K562 (cell line): Measurements from ENCODE around the gene SORCS1. TPM values are rescaled to one million over a fixed set of nuclear protein-coding genes. Genes with fewer than 3 reads are reported as not detected.

Experiments used
- ATAC-seq: fragments of 200-7000 bp; cut with Tn5 transposase; 3 replicates; pipeline ENCODE4 v1.9.1; 2020; ENCODE audit warnings: moderate library complexity
- BruUV-seq: library from RNA; stranded (reverse); fragments of 400-500 nt; replicated peaks from 2 replicates; lab custom pipeline; 2021; lab: Mats Ljungman, UMichigan
- CTCF ChIA-PET: fragments of 300-600 bp; formaldehyde crosslinking; extraction: SDS; loops from one replicate; lab custom pipeline; 2021; ENCODE audit warnings: low intra/inter-chr PET ratio; lab: Yijun Ruan, JAX
- POLR2A ChIA-PET: fragments of 300-600, 350-650 bp; sonication (Branson Sonifier 250); formaldehyde crosslinking; extraction: SDS; loops from one replicate; lab custom pipeline; 2021; ENCODE audit warnings: antibody characterized with exemption, inconsistent platforms; lab: Yijun Ruan, JAX
- DNase-seq, 4 experiments: peaks; one replicate each; pipeline versions ENCODE4 v3.0.0 to v3.0.0-alpha.2; 2011 to 2018; ENCODE audit warnings: low spot score in 3 of 4, mixed read lengths in 3 of 4; ENCODE audit errors: extremely low read depth in 1 of 4
- FAIRE-seq: peaks from 2 replicates; lab custom pipeline; 2011; peaks lifted over from hg19 to GRCh38; lab: Jason Lieb, UNC
- H2AFZ ChIP-seq: 2 replicates; pipeline ENCODE4 v1.6.0; 2011; ENCODE audit warnings: low read depth, low read length, control low read depth, inconsistent platforms
- H3K27ac ChIP-seq: fragments of 200-600 bp; 3 replicates; pipeline ENCODE4 v1.8.0; 2011; ENCODE audit warnings: low read depth, mild to moderate bottlenecking, control low read depth, inconsistent platforms, low read length, moderate library complexity, mixed read lengths; ENCODE audit errors: extremely low read depth
- H3K27me3 ChIP-seq, 2 experiments: fragments of 300-600 bp in 1 of 2; 2 replicates in 1 of 2; 3 replicates in 1 of 2; pipeline versions ENCODE4 v1.6.0 to v1.8.0; 2011; ENCODE audit warnings: inconsistent platforms in 2 of 2, low read length in 2 of 2, mild to moderate bottlenecking in 1 of 2, mixed read lengths in 1 of 2, moderate library complexity in 1 of 2; ENCODE audit not compliant: control insufficient read depth in 2 of 2, insufficient read depth in 2 of 2
- H3K36me3 ChIP-seq: fragments of 300-600 bp; 3 replicates; pipeline ENCODE4 v1.8.0; 2011; ENCODE audit warnings: mild to moderate bottlenecking, low read length, inconsistent platforms; ENCODE audit not compliant: control insufficient read depth, insufficient read depth
- H3K4me1 ChIP-seq, 2 experiments: fragments of 200-600 bp in 1 of 2; replicated peaks in 1 of 2; 2 replicates in 1 of 2; 3 replicates in 1 of 2; pipeline versions ENCODE4 v1.5.1 to v1.8.0; 2011; ENCODE audit warnings: inconsistent platforms in 2 of 2, low read length in 2 of 2, mild to moderate bottlenecking in 1 of 2, mixed read lengths in 1 of 2, moderate library complexity in 1 of 2; ENCODE audit not compliant: control insufficient read depth in 2 of 2, insufficient read depth in 2 of 2
- H3K4me2 ChIP-seq: 2 replicates; pipeline ENCODE4 v1.6.1; 2011; ENCODE audit warnings: low read length, control low read depth, inconsistent platforms, mixed read lengths; ENCODE audit not compliant: insufficient read depth
- H3K4me3 ChIP-seq: fragments of 200-600 bp; sonication (generic), shearing (Covaris generic); 2 replicates; pipeline ENCODE4 v1.5.1; 2016; ENCODE audit warnings: control low read depth, inconsistent platforms
- H3K79me2 ChIP-seq: fragments of 200-600 bp; 3 replicates; pipeline ENCODE4 v1.8.0; 2011; ENCODE audit warnings: low read length, inconsistent platforms; ENCODE audit not compliant: control insufficient read depth, insufficient read depth
- H3K9ac ChIP-seq, 2 experiments: 2 replicates each; pipeline versions ENCODE4 v1.6.0 to v1.6.1; 2011; ENCODE audit warnings: low read depth in 2 of 2, low read length in 2 of 2, control low read depth in 1 of 2, inconsistent platforms in 1 of 2, mild to moderate bottlenecking in 1 of 2, mixed read lengths in 1 of 2; ENCODE audit not compliant: insufficient read depth in 1 of 2
- H3K9me1 ChIP-seq: one replicate; pipeline ENCODE4 v1.6.0; 2011; ENCODE audit warnings: inconsistent platforms, mild to moderate bottlenecking, low read length, moderate library complexity; ENCODE audit not compliant: control insufficient read depth, insufficient read depth
- H3K9me3 ChIP-seq: replicated peaks from 2 replicates; pipeline ENCODE4 v1.5.1; 2011; ENCODE audit warnings: low read depth, low read length, inconsistent platforms; ENCODE audit not compliant: control insufficient read depth, insufficient read depth
- H4K20me1 ChIP-seq: replicated peaks from 2 replicates; pipeline ENCODE4 v1.6.1; 2011; ENCODE audit warnings: low read length, inconsistent platforms, mixed read lengths; ENCODE audit not compliant: control insufficient read depth, insufficient read depth
- CCAR2 ChIP-seq: fragments of 200-400 bp; formaldehyde crosslinking; IDR thresholded peaks from 2 replicates; pipeline ENCODE4 v1.6.1; 2017; ENCODE audit warnings: mild to moderate bottlenecking, low read depth, low read length
- CHAMP1 ChIP-seq: fragments of 450-650 bp; IDR thresholded peaks from 2 replicates; pipeline ENCODE4 v1.6.1; 2016; ENCODE audit warnings: mild to moderate bottlenecking
- ELF4 ChIP-seq: fragments of 450-650 bp; formaldehyde crosslinking; IDR thresholded peaks from 2 replicates; pipeline ENCODE4 v1.4.0; 2022; ENCODE audit warnings: missing genetic modification characterization
- SPI1 ChIP-seq: IDR thresholded peaks from 2 replicates; pipeline ENCODE4 v1.6.1; 2011; ENCODE audit warnings: low read depth, low read length, control low read depth, borderline replicate concordance
- ZFP36 ChIP-seq: fragments of 150-350 bp; IDR thresholded peaks from 2 replicates; pipeline ENCODE4 v1.6.1; 2018; ENCODE audit warnings: low read length, low read depth; ENCODE audit not compliant: partially characterized antibody
- WGBS: fragments of 100-300 bp; shearing (Covaris generic); methylation state at CpG from one replicate; pipeline ENCODE4 v1.1.6; 2016; ENCODE audit warnings: low coverage, mixed read lengths; ENCODE audit not compliant: insufficient coverage; ENCODE audit errors: missing lambda C conversion rate; 5-methylcytosine and 5-hydroxymethylcytosine counted together
- in situ Hi-C: fragments of 300-500 bp; cut with MboI; formaldehyde crosslinking; loops from 4 replicates; pipeline ENCODE4 v1.15.0; 2018; ENCODE audit warnings: inconsistent platforms, mixed read lengths
- intact Hi-C: fragments of 100-400 bp; cut with micrococcal nuclease; formaldehyde crosslinking; loops from 2 replicates; pipeline ENCODE4 v1.14.2; 2022
- polyA plus RNA-seq, 8 experiments: library from polyadenylated mRNA; depleted of rRNA in 4 of 8; stranded (reverse) in 5 of 8; unstranded in 3 of 8; fragments of >200 nt; fragmentation: Nextera tagmentation in 2 of 8; fragmentation: Illumina TruSeq in 1 of 8; extraction: Ambion mirVana in 2 of 8; extraction: Trizol in 1 of 8; gene quantifications; 2 replicates each; pipeline versions ENCODE4 v1.2.1 to v1.2.3, GENCODE V29; 2011 to 2014; ENCODE audit warnings: inconsistent platforms in 1 of 8, missing spikeins in 1 of 8
- total RNA-seq, 7 experiments: library from RNA; depleted of rRNA in 6 of 7; stranded (reverse); fragments of >200 nt in 6 of 7; fragmentation: Illumina TruSeq in 2 of 7; extraction: Trizol in 2 of 7; gene quantifications; 2 replicates each; pipeline versions ENCODE4 v1.2.1 to v1.2.3, GENCODE V29; 2011 to 2021; ENCODE audit warnings: low replicate concordance in 1 of 7
- TF ChIP-seq, protein P1 (sequence below): IDR thresholded peaks from 2 replicates; pipeline ENCODE4 v1.6.1; 2011; ENCODE audit not compliant: insufficient read length; ENCODE audit errors: extremely low read depth
- TF ChIP-seq, protein P2 (sequence below): fragments of 250-450 bp; sonication (Bioruptor Pico); IDR thresholded peaks from 2 replicates; pipeline ENCODE4 v1.5.0; 2020; ENCODE audit warnings: mild to moderate bottlenecking

The SORCS1 gene
- total and polyA plus RNA-seq, 9 of the 15 experiments (the other 6 are each of a cell fraction or from before 2014, with no cell fraction given), result 1.5 to 3.9 (median 2.7) TPM

- H3K4me2 ChIP-seq, result peak overlapping the region; percentile 32
- no peaks in the 10 kb centered on the region for H4K20me1 ChIP-seq
- POLR2A ChIA-PET, result interaction anchor here (1.6 kb wide), 1 partner anchor 16 kb away, joined by 3 read pairs; no protein-coding TSS in a partner anchor
- H3K9me1 ChIP-seq, result no peaks in the 10 kb centered on the region
- peak; percentile 88 for ATAC-seq
- in situ Hi-C loops, result no loop called here
- no peak overlapping the region for H3K9ac ChIP-seq
- H3K27ac ChIP-seq, result no peak overlapping the region
- TF ChIP-seq, protein P1, sequence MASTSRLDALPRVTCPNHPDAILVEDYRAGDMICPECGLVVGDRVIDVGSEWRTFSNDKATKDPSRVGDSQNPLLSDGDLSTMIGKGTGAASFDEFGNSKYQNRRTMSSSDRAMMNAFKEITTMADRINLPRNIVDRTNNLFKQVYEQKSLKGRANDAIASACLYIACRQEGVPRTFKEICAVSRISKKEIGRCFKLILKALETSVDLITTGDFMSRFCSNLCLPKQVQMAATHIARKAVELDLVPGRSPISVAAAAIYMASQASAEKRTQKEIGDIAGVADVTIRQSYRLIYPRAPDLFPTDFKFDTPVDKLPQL, result no peak
- TF ChIP-seq ZFP36, result no peak
- TF ChIP-seq, protein P2, sequence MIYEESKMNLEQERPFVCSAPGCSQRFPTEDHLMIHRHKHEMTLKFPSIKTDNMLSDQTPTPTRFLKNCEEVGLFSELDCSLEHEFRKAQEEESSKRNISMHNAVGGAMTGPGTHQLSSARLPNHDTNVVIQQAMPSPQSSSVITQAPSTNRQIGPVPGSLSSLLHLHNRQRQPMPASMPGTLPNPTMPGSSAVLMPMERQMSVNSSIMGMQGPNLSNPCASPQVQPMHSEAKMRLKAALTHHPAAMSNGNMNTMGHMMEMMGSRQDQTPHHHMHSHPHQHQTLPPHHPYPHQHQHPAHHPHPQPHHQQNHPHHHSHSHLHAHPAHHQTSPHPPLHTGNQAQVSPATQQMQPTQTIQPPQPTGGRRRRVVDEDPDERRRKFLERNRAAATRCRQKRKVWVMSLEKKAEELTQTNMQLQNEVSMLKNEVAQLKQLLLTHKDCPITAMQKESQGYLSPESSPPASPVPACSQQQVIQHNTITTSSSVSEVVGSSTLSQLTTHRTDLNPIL (CRISPR knock-in tag), result no peak
- peak; percentile 81; the same call in 1 of the 2 replicates for TF ChIP-seq SPI1
- TF ChIP-seq ELF4 (CRISPR knock-in tag), result no peak
- TF ChIP-seq CCAR2, result no peak
- no peak for TF ChIP-seq CHAMP1
- TF ChIP-seq, all 486 proteins: peak for 1
- Histone ChIP-seq H3K36me3 (no peaks in the 10 kb centered on the region), H3K27me3 (no peaks in the 10 kb centered on the region), H3K9me3 (no peaks in the 10 kb centered on the region), H3K79me2 (no peaks in the 10 kb centered on the region), H3K4me1 (peaks cover 5 to 17% of the 10 kb centered on the region in 2 experiments; a peak in 3 of 5 replicates), H2AFZ (peak overlapping the region; percentile 69), H3K4me3 (no peak overlapping the region)
- CTCF ChIA-PET, result no interaction called here
- no TSS peak for BruUV-seq
- 31% methylated on average over 4 of the region's 4 CpGs for WGBS
- DNase-seq (peak in 3 of 4 experiments; percentile 7 to 60 (median 41)), FAIRE-seq (peak; percentile 81)
- intact Hi-C loops, result no loop called here
Observed at GRCh38 chr10:106997721-106998120, 166.8 kb downstream of the SORCS1 start.
